Keratinocyte (primary cell): Measurements from ENCODE around the gene UMODL1. TPM values are rescaled to one million over a fixed set of nuclear protein-coding genes. Genes with fewer than 3 reads are reported as not detected.

Experiments
- DNase-seq: peaks from one replicate; pipeline ENCODE4 v3.0.0-alpha.2; 2011; ENCODE audit warnings: low read depth, missing footprints, low spot score
- FAIRE-seq: peaks from 2 replicates; lab custom pipeline; 2011; peaks lifted over from hg19 to GRCh38; lab: Jason Lieb, UNC
- H2AFZ ChIP-seq: 2 replicates; pipeline ENCODE4 v1.6.0; 2012; ENCODE audit warnings: low read length, control low read depth, inconsistent platforms; ENCODE audit not compliant: control insufficient read depth
- H3K27ac ChIP-seq: 2 replicates; pipeline ENCODE4 v1.5.1; 2011; ENCODE audit warnings: low read length; ENCODE audit not compliant: control insufficient read depth, insufficient read depth
- H3K27me3 ChIP-seq: 3 replicates; pipeline ENCODE4 v1.6.0; 2011; ENCODE audit warnings: low read length; ENCODE audit not compliant: control insufficient read depth, insufficient read depth; ENCODE audit errors: extremely low read depth
- H3K36me3 ChIP-seq, 2 experiments: 2 replicates in 1 of 2; 3 replicates in 1 of 2; pipeline ENCODE4 v1.5.1; 2011; ENCODE audit warnings: low read length in 2 of 2, mild to moderate bottlenecking in 1 of 2; ENCODE audit not compliant: control insufficient read depth in 2 of 2, insufficient read depth in 2 of 2; ENCODE audit errors: extremely low read depth in 1 of 2
- H3K4me1 ChIP-seq: 3 replicates; pipeline ENCODE4 v1.5.1; 2011; ENCODE audit warnings: low read length; ENCODE audit not compliant: control insufficient read depth, insufficient read depth; ENCODE audit errors: extremely low read depth
- H3K4me2 ChIP-seq: 3 replicates; pipeline ENCODE4 v1.6.0; 2011; ENCODE audit warnings: low read depth, low read length; ENCODE audit not compliant: control insufficient read depth, insufficient read depth; ENCODE audit errors: extremely low read depth
- H3K4me3 ChIP-seq, 3 experiments: fragments of 200-600 bp in 1 of 3; sonication (generic) in 1 of 3; 2 replicates in 2 of 3; 3 replicates in 1 of 3; pipeline ENCODE4 v1.5.1; 2011 to 2016; ENCODE audit warnings: low read length in 3 of 3, mild to moderate bottlenecking in 3 of 3, control low read depth in 2 of 3, inconsistent platforms in 1 of 3, low read depth in 1 of 3, mixed read lengths in 1 of 3, mixed run types in 1 of 3, moderate library complexity in 1 of 3; ENCODE audit not compliant: control insufficient read depth in 2 of 3, insufficient read depth in 2 of 3; ENCODE audit errors: extremely low read depth in 1 of 3
- H3K79me2 ChIP-seq: 2 replicates; pipeline ENCODE4 v1.6.0; 2012; ENCODE audit warnings: low read length; ENCODE audit not compliant: control insufficient read depth, insufficient read depth
- H3K9ac ChIP-seq: 3 replicates; pipeline ENCODE4 v1.6.0; 2011; ENCODE audit warnings: low read length; ENCODE audit not compliant: control insufficient read depth, insufficient read depth; ENCODE audit errors: extremely low read depth
- H3K9me1 ChIP-seq: 3 replicates; pipeline ENCODE4 v1.6.0; 2011; ENCODE audit warnings: low read length; ENCODE audit not compliant: control insufficient read depth, insufficient read depth; ENCODE audit errors: extremely low read depth
- H3K9me3 ChIP-seq: 2 replicates; pipeline ENCODE4 v1.5.1; 2012; ENCODE audit warnings: low read depth, low read length; ENCODE audit not compliant: control insufficient read depth
- H4K20me1 ChIP-seq: 3 replicates; pipeline ENCODE4 v1.6.0; 2011; ENCODE audit warnings: low read length; ENCODE audit not compliant: control insufficient read depth, insufficient read depth; ENCODE audit errors: extremely low read depth
- EZH2 ChIP-seq: IDR thresholded peaks from one replicate; pipeline ENCODE4 v1.6.1; 2012; ENCODE audit warnings: inconsistent platforms, mild to moderate bottlenecking, low read length, moderate library complexity
- dilution Hi-C: fragments of 300-500 bp; cut with MboI; formaldehyde crosslinking; loops from one replicate; pipeline ENCODE4 v1.7.0; 2020; ENCODE audit warnings: low sequenced_read_pairs; ENCODE audit not compliant: extremely low pct_ligation_motif_present
- polyA plus RNA-seq, 5 experiments: library from polyadenylated mRNA; depleted of rRNA in 3 of 5; stranded (reverse) in 3 of 5; stranded (forward) in 1 of 5; unstranded in 1 of 5; fragments of >200 nt; gene quantifications; 1 replicate in 1 of 5; 2 replicates in 3 of 5; 3 replicates in 1 of 5; pipeline versions ENCODE4 v1.2.1 to v1.2.3, GENCODE V29; 2011 to 2012; ENCODE audit warnings: missing spikeins in 2 of 5, low read depth in 1 of 5, low replicate concordance in 1 of 5
- TF ChIP-seq, protein P1 (sequence below), 3 experiments: IDR thresholded peaks in 1 of 3; conservative IDR thresholded peaks in 1 of 3; optimal IDR thresholded peaks in 1 of 3; 2 replicates in 2 of 3; 3 replicates in 1 of 3; pipeline versions ENCODE3 to v1.5.1; 2011; ENCODE audit warnings: low read length in 3 of 3, mild to moderate bottlenecking in 3 of 3, moderate library complexity in 2 of 3, control low read depth in 1 of 3, inconsistent platforms in 1 of 3; ENCODE audit not compliant: insufficient read depth in 2 of 3; ENCODE audit errors: extremely low read depth in 1 of 3

The UMODL1 gene
- polyA plus RNA-seq, 1 donor (not counting 4 experiments of a cell fraction or from before 2014, with no cell fraction given), result 0.03 TPM

DNA sequence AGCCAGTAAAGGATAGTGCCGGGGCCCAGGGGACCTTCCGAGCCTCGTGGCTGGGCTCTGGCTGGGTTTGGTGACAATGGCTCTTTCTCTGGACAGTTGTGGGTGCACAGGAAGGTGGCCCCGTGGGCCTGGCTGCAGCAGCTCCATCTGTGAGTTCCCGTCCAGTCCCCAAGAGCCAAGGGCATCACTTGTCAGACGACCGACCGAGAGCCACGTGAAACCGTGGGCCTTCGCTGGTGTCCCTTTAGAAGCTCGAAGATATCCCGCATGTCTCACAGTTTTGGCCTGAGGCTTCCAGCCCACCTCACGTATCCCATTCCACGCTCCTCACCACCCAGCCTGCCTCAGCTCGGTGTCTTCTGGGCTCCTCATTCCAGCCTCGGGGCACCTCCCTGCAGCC is 27.2 kb upstream of the UMODL1 start:
- DNase-seq, result no peak
- H3K9me3 ChIP-seq, result no peaks in the 10 kb centered on the region
- H4K20me1 ChIP-seq, result no peaks in the 10 kb centered on the region
- H3K9me1 ChIP-seq, result no peaks in the 10 kb centered on the region
- no peak for TF ChIP-seq EZH2
- TF ChIP-seq, protein P1, sequence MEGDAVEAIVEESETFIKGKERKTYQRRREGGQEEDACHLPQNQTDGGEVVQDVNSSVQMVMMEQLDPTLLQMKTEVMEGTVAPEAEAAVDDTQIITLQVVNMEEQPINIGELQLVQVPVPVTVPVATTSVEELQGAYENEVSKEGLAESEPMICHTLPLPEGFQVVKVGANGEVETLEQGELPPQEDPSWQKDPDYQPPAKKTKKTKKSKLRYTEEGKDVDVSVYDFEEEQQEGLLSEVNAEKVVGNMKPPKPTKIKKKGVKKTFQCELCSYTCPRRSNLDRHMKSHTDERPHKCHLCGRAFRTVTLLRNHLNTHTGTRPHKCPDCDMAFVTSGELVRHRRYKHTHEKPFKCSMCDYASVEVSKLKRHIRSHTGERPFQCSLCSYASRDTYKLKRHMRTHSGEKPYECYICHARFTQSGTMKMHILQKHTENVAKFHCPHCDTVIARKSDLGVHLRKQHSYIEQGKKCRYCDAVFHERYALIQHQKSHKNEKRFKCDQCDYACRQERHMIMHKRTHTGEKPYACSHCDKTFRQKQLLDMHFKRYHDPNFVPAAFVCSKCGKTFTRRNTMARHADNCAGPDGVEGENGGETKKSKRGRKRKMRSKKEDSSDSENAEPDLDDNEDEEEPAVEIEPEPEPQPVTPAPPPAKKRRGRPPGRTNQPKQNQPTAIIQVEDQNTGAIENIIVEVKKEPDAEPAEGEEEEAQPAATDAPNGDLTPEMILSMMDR (optimal IDR thresholded peaks at IDR 0.05 in 1 of 3, IDR thresholded peaks at IDR 0.05 in 1 of 3, conservative IDR thresholded peaks at IDR 0.05 in 1 of 3; ENCODE audit: extremely low read depth in 1 of 3, insufficient read depth in 2 of 3, low read length in 3 of 3), result no peak
- dilution Hi-C loops, result no loop called here
- H3K4me1 ChIP-seq, result peaks cover 41% of the 10 kb centered on the region
- no peaks in the 10 kb centered on the region for H3K27me3 ChIP-seq
- no peaks in the 10 kb centered on the region for H3K36me3 ChIP-seq
- H3K79me2 ChIP-seq, result no peaks in the 10 kb centered on the region
- no peak overlapping the region for H3K4me3 ChIP-seq
- no peak for FAIRE-seq
- no peak overlapping the region for H3K4me2 ChIP-seq
- no peak overlapping the region for H2AFZ ChIP-seq
- no peak overlapping the region for H3K27ac ChIP-seq
- H3K9ac ChIP-seq, result no peak overlapping the region

DNA sequence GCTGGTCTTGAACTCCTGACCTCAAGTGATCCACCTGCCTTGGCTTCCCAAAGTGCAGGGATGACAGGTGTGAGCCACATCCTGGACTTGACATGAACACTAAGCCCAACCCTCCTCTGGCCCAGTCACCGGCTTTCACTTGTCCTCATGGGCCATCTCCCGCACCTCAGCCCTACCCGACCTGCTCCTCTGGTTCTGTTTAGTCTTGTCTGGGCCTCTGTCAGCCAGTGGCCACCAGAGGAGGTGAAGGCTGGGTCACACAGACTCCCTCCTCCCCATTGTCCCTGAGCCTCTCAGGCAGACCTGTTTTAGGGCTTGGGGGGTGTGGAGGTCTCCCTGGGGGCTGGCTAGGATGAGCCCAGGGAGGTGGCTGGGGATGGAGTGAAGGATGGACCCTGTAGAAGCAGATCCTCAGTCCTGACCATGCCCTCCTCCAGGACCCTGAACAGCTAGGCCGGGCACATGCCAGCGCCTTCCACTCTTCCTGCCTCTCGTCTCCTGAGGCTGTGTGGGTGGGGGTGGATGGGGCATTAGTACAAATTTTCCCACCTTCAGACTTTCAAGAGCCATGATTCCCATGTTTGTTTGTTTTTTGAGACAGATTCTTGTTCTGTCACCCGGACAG is 26.1 kb upstream of the UMODL1 start:
- Histone ChIP-seq H3K9ac (no peak overlapping the region), H3K9me3 (no peaks in the 10 kb centered on the region), H4K20me1 (no peaks in the 10 kb centered on the region), H3K4me3 (no peak overlapping the region), H3K4me1 (peaks cover 32% of the 10 kb centered on the region), H3K79me2 (no peaks in the 10 kb centered on the region), H3K27me3 (no peaks in the 10 kb centered on the region), H2AFZ (no peak overlapping the region), H3K36me3 (no peaks in the 10 kb centered on the region), H3K4me2 (no peak overlapping the region), H3K9me1 (no peaks in the 10 kb centered on the region), H3K27ac (no peak overlapping the region)
- dilution Hi-C loops, result no loop called here
- TF ChIP-seq EZH2, result no peak
- TF ChIP-seq, protein P1 (optimal IDR thresholded peaks at IDR 0.05 in 1 of 3, IDR thresholded peaks at IDR 0.05 in 1 of 3, conservative IDR thresholded peaks at IDR 0.05 in 1 of 3; ENCODE audit: extremely low read depth in 1 of 3, insufficient read depth in 2 of 3, low read length in 3 of 3), result no peak
- no peak for FAIRE-seq
- DNase-seq, result no peak
